TTC549 (cell line): Measurements from ENCODE around the gene VAT1L.

Experiments used
- FAIRE-seq: peaks from 2 replicates; lab custom pipeline; 2012; peaks lifted over from hg19 to GRCh38; lab: Jason Lieb, UNC

Gene VAT1L

DNA sequence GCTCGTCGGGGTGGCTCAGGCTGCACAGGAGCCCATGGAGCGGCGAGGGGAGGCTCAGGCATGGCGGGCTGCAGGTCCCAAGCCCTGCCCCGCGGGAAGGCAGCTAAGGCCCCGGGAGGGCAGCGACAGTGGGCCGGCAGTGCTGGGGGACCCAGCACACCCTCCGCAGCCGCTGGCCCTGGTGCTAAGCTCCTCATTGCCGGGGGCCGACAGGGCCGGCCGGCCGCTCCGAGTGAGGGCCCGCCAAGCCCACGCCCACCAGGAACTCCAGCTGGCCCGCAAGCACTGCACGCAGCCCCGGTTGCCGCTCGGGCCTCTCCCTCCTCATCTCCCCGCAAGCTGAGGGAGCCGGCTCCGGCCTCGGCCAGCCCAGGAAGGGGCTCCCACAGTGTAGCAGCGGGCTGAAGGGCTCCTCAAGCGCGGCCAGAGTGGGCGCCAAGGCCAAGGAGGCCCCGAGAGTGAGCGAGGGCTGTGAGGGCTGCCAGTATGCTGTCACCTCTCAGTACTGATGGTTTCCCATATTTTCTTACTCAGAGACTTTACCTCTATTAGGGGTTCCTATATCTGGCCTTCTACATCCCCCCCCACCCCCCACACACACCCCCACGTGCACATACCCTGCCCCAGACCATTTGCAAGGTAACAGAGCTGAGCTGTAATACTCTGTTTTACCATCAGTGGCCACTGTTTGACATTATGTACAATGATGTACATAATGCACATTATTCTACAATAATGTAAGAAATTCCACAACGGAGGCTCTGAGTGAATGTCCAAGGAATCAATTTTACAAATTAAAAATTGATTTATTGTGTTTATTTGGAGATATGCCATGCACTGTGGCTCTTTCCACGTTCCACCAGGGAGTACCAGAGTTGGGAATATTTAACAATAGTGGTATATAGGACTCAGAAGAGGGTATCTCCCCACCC lies 3.7 kb upstream of the VAT1L start:
- FAIRE-seq, result no peak

GRCh38 chr16:77785373-77785764 lies 3.0 kb upstream of the VAT1L start:
- no peak for FAIRE-seq

GRCh38 chr16:77786186-77786847 lies 2.0 kb upstream of the VAT1L start:
- FAIRE-seq, result no peak

DNA sequence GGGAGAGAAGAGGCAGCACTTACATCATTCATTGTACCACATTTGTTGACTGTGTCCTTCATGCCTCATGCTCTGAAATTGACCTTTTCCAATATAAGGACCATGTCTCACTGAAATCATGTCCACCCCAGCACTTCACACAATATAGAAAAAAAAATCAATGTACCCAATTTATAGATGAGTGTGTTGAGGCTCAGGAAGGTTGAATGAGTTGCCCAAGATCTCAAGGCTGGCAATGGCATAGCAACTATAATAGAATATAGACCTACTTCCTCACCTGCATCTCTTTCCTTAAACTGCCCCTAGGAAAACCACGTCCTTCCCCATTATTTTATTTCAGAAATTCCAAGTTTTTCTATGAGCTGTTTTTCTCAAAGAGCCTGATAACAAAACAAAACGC lies 912 bp upstream of the VAT1L start:
- no peak for FAIRE-seq

GRCh38 chr16:77789085-77790008 lies 983 bp downstream of the VAT1L start:
- FAIRE-seq, result no peak

GRCh38 chr16:77790009-77790372 lies 1.6 kb downstream of the VAT1L start:
- FAIRE-seq, result no peak

GRCh38 chr16:77790912-77791311 lies 2.5 kb downstream of the VAT1L start:
- no peak for FAIRE-seq

DNA sequence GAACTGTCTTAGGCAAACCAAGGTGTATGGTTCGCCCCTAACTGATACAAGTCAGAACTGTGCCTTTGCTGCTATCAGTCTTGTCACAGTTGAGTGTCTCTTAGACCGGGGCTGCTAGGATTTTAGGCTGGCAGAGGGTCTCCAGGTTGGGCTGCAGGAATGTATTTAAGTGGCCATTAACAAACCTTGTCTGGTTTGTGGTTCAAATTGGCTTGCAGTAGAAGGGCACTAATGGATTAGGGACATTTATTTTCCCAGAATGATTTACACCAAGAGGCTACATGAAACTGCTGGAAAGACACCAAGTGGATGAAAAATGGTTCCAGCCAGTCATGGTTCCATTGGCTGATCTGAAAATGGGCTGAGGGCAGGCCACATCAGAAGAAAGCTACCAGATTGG lies 5.1 kb downstream of the VAT1L start:
- no peak for FAIRE-seq

DNA sequence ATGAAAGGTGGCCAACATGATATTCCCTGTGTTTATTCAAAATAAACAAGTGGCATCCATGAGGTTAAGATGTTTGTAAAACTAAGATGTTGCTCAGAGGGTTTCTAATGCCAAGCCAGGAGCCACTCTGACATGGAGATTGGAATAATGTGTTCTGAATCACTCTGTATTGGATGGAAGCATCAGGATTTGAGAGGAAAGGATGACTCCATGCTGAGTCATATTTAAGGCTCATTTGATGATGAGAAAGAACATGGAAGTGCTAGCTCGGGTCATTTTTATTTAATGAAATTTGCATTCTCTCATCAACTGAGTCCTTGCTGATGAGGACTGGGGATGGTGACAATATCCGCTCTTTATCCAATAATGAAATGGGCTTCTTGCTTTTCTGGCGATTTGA lies 6.2 kb downstream of the VAT1L start:
- no peak for FAIRE-seq

DNA sequence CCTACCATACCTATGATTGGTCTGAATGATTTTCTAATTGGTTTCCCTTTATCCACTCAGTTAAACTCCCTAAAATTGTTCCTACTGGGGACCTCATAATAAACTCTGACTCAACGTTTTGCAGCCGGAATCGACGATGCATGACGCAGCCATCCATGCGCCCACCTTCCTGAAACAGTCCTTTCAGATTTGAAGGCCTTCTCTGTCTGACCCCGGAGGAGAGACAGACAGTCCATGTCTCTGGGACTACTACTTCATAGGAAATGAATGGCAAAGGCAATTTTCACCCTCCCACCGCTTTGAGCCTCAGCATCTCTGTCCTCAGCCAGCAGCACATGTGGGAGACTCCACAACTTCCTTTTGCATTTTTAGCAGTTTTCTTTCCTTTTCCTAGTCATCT lies 13.5 kb downstream of the VAT1L start:
- FAIRE-seq, result no peak

DNA sequence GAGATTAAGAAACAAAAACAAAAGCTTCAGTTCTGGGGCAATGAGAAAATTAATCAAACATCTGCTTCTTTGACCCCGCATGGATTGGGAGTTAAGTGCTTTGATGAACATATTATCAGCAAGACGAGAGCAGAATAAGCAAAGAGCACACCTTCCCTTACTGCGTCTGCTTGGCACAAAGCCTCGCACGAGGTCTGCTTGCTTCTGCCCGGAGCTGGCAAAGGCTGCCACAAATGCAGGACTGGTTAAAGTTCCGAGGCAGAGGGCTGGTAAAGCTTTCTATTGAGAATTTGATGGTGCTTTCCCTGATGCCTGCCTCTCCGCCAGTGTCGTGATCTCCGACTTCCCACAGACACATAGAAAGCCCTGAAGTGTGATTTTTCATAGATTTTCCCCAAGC lies 17.0 kb downstream of the VAT1L start:
- FAIRE-seq, result no peak

DNA sequence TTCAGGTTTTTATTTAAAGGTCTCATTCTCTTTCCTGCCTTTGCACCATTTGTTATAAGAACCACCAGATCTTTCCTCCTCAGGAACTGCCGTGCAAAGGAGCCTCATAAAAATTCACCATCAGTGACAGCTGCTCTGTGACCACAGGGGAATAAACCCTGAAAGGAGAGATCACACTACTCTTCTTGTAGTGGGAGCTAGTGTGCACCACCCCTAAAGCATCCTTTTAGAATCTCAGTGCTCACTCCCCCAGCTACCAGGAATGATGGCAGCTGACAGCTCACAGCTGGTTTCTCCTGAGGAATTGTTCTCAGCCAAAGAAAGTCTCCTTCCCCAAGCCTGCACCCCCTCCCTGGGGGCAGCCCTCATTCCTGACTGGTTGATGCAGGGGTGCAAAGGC lies 18.7 kb downstream of the VAT1L start:
- no peak for FAIRE-seq

GRCh38 chr16:77812856-77813500 lies 24.6 kb downstream of the VAT1L start:
- no peak for FAIRE-seq

- FAIRE-seq, result no peak
Measured at GRCh38 chr16:77816293-77816692, 27.9 kb downstream of the VAT1L start.

- FAIRE-seq, result no peak
Measured at GRCh38 chr16:77820340-77820739, 32.0 kb downstream of the VAT1L start.

- no peak for FAIRE-seq
Measured at GRCh38 chr16:77822661-77823060, 34.3 kb downstream of the VAT1L start.

- FAIRE-seq, result no peak
Measured at GRCh38 chr16:77823067-77823466, 34.7 kb downstream of the VAT1L start.

DNA sequence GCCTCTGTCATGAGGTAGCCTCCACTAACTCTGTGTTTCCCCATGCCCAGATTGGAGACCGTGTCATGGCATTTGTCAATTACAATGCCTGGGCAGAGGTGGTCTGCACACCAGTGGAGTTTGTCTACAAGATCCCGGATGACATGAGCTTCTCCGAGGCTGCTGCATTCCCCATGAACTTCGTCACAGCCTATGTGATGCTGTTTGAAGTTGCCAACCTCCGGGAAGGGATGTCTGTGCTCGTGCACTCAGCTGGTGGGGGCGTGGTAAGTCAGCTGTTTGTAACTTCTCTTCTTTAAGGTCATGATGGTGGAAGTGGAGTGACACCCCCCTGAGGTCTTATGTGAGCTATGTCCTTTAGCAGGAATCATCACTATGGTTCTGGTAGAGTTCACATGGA lies 36.8 kb downstream of the VAT1L start:
- FAIRE-seq, result no peak

GRCh38 chr16:77827032-77827431 lies 38.7 kb downstream of the VAT1L start:
- FAIRE-seq, result no peak

GRCh38 chr16:77833921-77834634 lies 45.7 kb downstream of the VAT1L start:
- no peak for FAIRE-seq
